Measurements from ENCODE around the gene ZNFX1. TPM values are rescaled to one million over a fixed set of nuclear protein-coding genes. Genes with fewer than 3 reads are reported as not detected.

Gene ZNFX1
- polyA plus RNA-seq, 1 donor from 2014 or later = 5.4 TPM

GRCh38 chr20:49313283-49313682, 35.4 kb upstream of the ZNFX1 start:
- no peak overlapping the region for H3K4me2 ChIP-seq (ENCODE audit: low read length)
- H3K36me3 ChIP-seq (ENCODE audit: insufficient read depth, low read length) = no peaks in the 10 kb centered on the region
- TF ChIP-seq, protein P1, sequence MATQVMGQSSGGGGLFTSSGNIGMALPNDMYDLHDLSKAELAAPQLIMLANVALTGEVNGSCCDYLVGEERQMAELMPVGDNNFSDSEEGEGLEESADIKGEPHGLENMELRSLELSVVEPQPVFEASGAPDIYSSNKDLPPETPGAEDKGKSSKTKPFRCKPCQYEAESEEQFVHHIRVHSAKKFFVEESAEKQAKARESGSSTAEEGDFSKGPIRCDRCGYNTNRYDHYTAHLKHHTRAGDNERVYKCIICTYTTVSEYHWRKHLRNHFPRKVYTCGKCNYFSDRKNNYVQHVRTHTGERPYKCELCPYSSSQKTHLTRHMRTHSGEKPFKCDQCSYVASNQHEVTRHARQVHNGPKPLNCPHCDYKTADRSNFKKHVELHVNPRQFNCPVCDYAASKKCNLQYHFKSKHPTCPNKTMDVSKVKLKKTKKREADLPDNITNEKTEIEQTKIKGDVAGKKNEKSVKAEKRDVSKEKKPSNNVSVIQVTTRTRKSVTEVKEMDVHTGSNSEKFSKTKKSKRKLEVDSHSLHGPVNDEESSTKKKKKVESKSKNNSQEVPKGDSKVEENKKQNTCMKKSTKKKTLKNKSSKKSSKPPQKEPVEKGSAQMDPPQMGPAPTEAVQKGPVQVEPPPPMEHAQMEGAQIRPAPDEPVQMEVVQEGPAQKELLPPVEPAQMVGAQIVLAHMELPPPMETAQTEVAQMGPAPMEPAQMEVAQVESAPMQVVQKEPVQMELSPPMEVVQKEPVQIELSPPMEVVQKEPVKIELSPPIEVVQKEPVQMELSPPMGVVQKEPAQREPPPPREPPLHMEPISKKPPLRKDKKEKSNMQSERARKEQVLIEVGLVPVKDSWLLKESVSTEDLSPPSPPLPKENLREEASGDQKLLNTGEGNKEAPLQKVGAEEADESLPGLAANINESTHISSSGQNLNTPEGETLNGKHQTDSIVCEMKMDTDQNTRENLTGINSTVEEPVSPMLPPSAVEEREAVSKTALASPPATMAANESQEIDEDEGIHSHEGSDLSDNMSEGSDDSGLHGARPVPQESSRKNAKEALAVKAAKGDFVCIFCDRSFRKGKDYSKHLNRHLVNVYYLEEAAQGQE (IDR thresholded peaks at IDR 0.05; ENCODE audit: borderline replicate concordance) = no peak
- TF ChIP-seq MXI1 (conservative IDR thresholded peaks at IDR 0.05; ENCODE audit: poor library complexity, severe bottlenecking) (no peak), TAF1 (IDR thresholded peaks at IDR 0.05; ENCODE audit: low read depth) (no peak), CTCF (IDR thresholded peaks at IDR 0.05; ENCODE audit: poor library complexity, severe bottlenecking) (no peak), EZH2 (IDR thresholded peaks at IDR 0.05; ENCODE audit: borderline replicate concordance, insufficient read depth, low read length, poor library complexity, severe bottlenecking) (no peak)
- no peak overlapping the region for H3K27ac ChIP-seq (ENCODE audit: low read length)
- H3K27me3 ChIP-seq (ENCODE audit: insufficient read depth, low read depth, low read length) = peaks cover 27% of the 10 kb centered on the region
- H4K20me1 ChIP-seq (ENCODE audit: insufficient read depth) = no peaks in the 10 kb centered on the region
- H3F3A ChIP-seq (ENCODE audit: insufficient read depth, low read length, poor library complexity, severe bottlenecking) = no peaks in the 10 kb centered on the region
- H3K9me2 ChIP-seq (ENCODE audit: insufficient read depth, low read length) = no peaks in the 10 kb centered on the region
- H3K4me3 ChIP-seq (ENCODE audit: low read length) = no peak overlapping the region
- peaks cover 6% of the 10 kb centered on the region for H3K9me3 ChIP-seq (ENCODE audit: low read length)
- H3K79me2 ChIP-seq (replicated peaks; ENCODE audit: insufficient read depth, low read length) = no peaks in the 10 kb centered on the region
- H2AFZ ChIP-seq (ENCODE audit: low read depth, low read length) = no peak overlapping the region
- H3K9ac ChIP-seq (ENCODE audit: low read length) = no peak overlapping the region

DNA sequence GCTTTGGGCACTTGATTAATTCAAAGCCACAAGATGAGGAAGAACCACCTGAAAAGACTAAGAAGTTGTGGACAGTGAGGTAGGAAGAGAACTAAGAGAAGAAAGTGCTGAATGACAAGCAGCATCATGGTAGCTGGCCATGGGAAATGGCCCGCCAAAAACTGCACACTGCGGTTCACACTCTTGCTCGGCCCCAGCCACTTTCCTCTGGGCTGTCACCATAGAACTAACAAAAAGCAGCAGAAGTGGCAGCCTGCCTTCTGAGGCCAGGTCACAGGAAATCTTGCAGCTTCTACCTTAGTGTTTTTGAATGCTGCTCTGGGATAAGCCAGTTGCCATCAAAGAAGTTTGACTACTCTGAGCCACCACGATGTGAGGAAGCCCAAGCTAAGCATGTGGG, 34.8 kb upstream of the ZNFX1 start:
- H3K36me3 ChIP-seq (ENCODE audit: insufficient read depth, low read length) = no peaks in the 10 kb centered on the region
- peaks cover 21% of the 10 kb centered on the region for H3K27me3 ChIP-seq (ENCODE audit: insufficient read depth, low read depth, low read length)
- H3K9ac ChIP-seq (ENCODE audit: low read length) = no peak overlapping the region
- H3K79me2 ChIP-seq (replicated peaks; ENCODE audit: insufficient read depth, low read length) = no peaks in the 10 kb centered on the region
- no peak overlapping the region for H3K4me3 ChIP-seq (ENCODE audit: low read length)
- H3K9me3 ChIP-seq (ENCODE audit: low read length) = peaks cover 6% of the 10 kb centered on the region
- no peak for TF ChIP-seq MXI1 (conservative IDR thresholded peaks at IDR 0.05; ENCODE audit: poor library complexity, severe bottlenecking)
- no peak for TF ChIP-seq POLR2AphosphoS5 (IDR thresholded peaks at IDR 0.05)
- TF ChIP-seq RAD21 (conservative IDR thresholded peaks at IDR 0.05) = no peak
- TF ChIP-seq TAF1 (IDR thresholded peaks at IDR 0.05; ENCODE audit: low read depth) = no peak
- TF ChIP-seq CTCF (IDR thresholded peaks at IDR 0.05; ENCODE audit: poor library complexity, severe bottlenecking) = no peak
- no peak overlapping the region for H3K27ac ChIP-seq (ENCODE audit: low read length)
- no peaks in the 10 kb centered on the region for H3K9me2 ChIP-seq (ENCODE audit: insufficient read depth, low read length)
- H2AFZ ChIP-seq (ENCODE audit: low read depth, low read length) = no peak overlapping the region
- H3F3A ChIP-seq (ENCODE audit: insufficient read depth, low read length, poor library complexity, severe bottlenecking) = no peaks in the 10 kb centered on the region
- H4K20me1 ChIP-seq (ENCODE audit: insufficient read depth) = no peaks in the 10 kb centered on the region
- no peak overlapping the region for H3K4me2 ChIP-seq (ENCODE audit: low read length)

All from neural cell (in vitro differentiated cells).